C4-2B (cell line): ENCODE results near the gene KIF25.

Source experiments
- H3K27ac ChIP-seq: fragments of 450-650 bp; 2 replicates; pipeline ENCODE4 v1.5.1; 2017
- ZFX ChIP-seq: fragments of 450-650 bp; IDR thresholded peaks from 2 replicates; pipeline ENCODE4 v1.6.1; 2017
- TF ChIP-seq, protein P1 (sequence below): fragments of 450-650 bp; conservative IDR thresholded peaks from 2 replicates; pipeline ENCODE4 v1.5.1; 2017; ENCODE audit warnings: mild to moderate bottlenecking

The KIF25 gene

DNA sequence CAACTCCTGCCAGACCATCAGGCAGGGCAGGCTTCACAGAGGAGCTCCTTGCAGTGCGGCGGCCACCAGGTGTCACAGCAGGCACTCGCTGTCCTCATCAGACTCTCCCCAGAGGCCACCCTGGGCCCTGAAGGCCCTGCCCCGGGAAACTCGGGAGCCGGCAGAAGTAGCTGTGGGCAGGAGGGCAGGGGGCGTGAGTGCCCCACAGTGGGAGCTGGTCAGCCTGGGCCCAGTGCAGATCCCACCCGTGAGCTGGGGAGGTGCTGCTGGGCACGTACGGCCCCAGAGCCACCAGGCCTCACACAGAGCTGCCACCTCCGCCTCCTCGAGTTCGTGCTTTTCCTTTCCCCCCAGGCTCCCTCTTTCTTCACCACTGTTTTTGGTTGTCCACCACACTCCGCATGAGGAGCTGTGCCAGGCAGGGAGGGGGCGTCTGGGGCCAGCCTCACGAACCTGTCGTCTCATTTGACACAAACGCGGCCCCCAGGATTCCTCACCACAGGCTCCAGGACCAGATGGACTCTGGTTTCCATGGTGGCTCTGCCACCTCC is 47.7 kb downstream of the KIF25 start:
- TF ChIP-seq ZFX: no peak
- TF ChIP-seq, protein P1, sequence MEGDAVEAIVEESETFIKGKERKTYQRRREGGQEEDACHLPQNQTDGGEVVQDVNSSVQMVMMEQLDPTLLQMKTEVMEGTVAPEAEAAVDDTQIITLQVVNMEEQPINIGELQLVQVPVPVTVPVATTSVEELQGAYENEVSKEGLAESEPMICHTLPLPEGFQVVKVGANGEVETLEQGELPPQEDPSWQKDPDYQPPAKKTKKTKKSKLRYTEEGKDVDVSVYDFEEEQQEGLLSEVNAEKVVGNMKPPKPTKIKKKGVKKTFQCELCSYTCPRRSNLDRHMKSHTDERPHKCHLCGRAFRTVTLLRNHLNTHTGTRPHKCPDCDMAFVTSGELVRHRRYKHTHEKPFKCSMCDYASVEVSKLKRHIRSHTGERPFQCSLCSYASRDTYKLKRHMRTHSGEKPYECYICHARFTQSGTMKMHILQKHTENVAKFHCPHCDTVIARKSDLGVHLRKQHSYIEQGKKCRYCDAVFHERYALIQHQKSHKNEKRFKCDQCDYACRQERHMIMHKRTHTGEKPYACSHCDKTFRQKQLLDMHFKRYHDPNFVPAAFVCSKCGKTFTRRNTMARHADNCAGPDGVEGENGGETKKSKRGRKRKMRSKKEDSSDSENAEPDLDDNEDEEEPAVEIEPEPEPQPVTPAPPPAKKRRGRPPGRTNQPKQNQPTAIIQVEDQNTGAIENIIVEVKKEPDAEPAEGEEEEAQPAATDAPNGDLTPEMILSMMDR: no peak
- no peak overlapping the region for H3K27ac ChIP-seq

DNA sequence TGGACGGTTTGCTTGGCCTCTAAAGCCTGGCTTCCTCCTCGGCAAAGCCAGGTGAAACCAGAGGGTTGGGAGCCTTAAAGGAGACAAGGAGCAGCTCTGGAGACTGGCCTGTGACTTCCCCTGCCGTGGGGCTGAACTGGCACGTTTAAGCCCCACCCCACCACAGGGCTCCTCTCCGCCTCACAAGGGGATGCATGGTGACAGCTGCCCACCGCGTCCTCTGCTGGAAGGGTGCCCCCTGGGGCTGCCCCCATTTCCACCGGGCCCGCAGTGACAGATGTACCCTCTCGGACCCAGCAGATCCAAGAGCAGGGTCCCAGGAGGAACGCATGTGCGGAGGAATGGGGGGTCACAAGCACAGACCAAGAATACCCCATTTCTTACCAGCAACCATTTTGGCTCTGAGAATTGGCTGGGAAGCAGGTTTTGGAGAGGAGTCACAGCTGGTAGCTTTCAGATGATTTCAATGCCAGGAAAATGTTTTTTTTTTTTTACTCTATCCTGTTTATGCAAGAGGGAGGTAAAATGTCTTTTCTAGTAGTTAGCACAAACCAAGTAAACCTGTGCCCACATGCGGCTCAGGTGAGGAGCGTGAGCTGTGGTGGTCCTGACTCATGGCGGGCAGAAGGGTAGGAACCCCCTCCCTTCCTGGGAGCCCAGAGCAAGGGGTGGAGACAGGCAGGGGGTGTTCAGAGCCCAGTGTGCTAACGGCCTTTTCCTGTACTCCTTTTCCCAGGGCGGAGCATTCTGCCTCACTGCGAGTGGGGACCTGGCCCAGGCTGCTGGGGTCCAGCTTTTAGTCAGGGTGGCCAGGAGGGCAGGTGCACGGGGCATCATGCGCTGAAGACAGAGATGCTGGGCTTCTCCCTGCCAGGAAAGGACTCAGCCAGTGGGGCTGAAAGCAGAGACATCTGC is 48.5 kb downstream of the KIF25 start:
- TF ChIP-seq ZFX: no peak
- TF ChIP-seq, protein P1: no peak
- H3K27ac ChIP-seq: no peak overlapping the region

DNA sequence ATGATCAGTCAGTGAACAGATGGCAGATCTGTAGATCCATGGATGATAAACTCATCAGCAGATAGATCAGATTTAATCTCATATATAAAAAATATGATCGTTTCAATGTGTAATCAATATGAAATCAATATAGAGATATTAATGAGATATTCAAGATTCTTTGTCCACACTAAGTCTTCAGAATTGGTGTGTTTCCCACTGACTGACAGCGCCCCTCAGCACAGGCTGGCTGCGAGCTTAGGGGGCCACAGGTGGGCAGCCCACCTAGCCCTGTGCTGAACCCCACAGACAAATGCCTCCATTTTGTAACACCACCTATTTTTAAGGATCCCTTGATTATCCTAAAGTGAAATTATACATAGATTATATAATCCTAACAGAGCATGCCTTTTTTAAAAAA is 49.2 kb downstream of the KIF25 start:
- no peak for TF ChIP-seq ZFX
- TF ChIP-seq, protein P1: no peak
- H3K27ac ChIP-seq: no peak overlapping the region

DNA sequence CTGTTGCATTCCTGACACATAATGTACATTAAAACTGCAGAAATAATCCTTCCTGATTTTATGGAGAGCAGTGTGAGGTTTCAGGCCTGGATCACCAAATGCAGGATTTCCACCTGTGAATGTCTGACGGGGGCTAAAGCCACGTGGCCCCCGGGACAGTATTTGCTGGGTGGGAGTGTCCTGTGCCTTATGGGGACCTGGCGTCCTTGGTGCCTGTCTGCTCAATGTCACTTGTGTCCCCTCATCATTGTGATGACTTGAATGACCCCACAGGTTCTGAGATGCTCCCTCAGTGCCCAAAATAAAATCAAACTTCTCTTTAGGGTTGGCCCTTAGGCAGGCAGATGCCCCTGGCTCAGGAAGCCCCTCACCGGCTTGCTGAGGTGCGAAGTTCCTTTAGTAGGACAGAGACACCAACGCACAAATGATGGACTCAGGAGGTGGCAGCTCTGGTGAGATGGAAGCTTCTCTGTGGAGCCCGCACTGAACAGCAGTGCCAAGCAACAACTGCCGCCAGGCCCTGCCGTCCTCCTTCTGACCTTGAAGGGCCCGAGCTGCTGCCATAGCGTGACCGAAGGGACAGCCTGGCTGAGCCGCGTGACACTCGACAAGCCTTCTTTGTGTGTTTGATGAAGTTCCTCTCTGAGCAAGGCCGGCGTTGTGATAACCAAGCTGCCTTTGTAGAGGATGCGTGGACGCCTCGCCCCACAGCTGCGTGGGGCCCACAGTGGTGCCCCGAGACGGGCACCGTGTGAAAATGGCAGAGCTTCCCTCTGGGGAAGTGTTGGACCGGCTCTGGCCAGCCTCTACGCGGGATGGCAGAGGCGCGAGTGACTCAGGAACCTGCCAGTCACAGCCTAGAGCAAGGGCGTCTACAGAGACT is 50.6 kb downstream of the KIF25 start:
- TF ChIP-seq, protein P1: no peak
- TF ChIP-seq ZFX: no peak
- H3K27ac ChIP-seq: no peak overlapping the region

DNA sequence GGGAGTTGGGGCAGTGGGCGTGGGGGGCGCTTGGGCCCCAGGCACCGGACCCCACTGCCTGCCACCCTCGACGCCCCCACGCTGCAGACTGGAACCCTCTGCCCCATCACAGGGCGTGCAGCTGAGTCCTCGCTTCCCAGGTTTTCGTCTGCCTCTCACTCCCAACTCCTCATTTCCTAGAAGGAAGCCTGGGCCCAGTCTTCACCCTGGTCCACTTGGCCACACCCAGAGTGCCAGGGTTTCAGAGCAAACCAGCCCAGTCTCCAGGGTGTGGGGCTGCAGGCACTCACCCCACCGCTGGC is 51.2 kb downstream of the KIF25 start:
- no peak overlapping the region for H3K27ac ChIP-seq
- TF ChIP-seq, protein P1: no peak
- TF ChIP-seq ZFX: no peak

DNA sequence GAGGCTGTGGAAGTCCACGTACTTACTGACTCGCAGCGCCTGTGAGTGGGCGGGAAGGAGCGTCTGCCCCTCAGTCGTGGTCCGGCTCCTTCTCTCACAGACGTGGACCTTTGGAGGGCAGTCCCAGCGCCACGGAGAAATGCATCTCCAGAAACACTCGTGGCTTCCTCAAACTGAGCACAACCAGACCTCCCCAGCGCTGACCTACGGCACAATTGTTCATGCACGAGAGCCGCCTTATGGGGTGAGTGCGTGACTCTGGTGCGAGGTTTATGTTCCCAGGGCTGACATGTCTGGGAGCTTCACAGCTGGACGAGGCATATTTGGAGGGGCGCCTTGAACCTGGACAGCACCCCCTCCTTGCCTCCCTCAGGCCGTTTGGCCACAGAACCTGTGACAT is 51.8 kb downstream of the KIF25 start:
- H3K27ac ChIP-seq: no peak overlapping the region
- TF ChIP-seq, protein P1: no peak
- TF ChIP-seq ZFX: no peak
